GM18870 (cell line): ENCODE results near the gene DOK1.

ENCODE experiments used
- ATAC-seq: cut with Tn5 transposase; IDR thresholded peaks from one replicate; pipeline ENCODE4 v1.9.1; 2021; ENCODE audit warnings: moderate library complexity; ENCODE audit not compliant: unreplicated experiment

DOK1 gene

DNA sequence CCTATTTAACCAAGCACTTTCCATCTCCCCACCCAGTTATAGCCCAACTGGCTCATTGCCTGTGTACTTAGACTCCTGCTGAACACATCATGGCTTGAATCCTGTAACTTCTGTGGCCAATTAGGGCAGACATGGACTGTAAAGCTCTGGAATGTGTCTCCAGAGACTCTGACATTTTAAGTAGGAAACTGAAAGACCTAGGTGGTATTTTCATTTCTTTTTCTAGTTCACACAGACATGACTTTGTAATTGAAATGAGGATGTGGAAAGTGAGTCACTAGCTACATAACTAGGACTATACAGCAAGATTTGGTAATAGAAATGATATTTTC, 12.2 kb downstream of the DOK1 start:
- ATAC-seq = no peak

DNA sequence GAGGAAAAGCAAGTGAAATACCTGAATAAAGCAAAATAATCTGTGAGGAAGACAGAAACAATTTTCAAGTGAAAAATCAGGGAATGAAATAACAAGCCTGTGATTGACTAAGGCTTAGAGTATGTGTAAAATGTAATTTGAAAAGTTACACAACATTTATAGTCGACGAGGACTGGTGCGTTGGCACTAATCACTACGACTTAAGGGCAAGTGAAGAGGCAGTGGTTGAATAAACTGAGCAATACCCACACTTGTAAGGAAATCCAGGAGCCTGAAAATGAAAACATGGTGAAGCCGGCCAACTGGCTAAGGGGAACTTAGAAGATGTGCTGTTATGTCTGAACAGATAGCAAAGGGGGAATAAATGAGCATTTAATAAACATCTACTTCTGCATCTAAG, 13.4 kb downstream of the DOK1 start:
- no peak for ATAC-seq

- ATAC-seq = no peak
Observed at GRCh38 chr2:74569686-74570085, 15.2 kb downstream of the DOK1 start.

GRCh38 chr2:74571058-74571457, 16.5 kb downstream of the DOK1 start:
- peak; percentile 78 for ATAC-seq

- ATAC-seq = no peak
Observed at GRCh38 chr2:74572178-74572925, 17.8 kb downstream of the DOK1 start.

GRCh38 chr2:74573747-74574562, 19.4 kb downstream of the DOK1 start:
- no peak for ATAC-seq

DNA sequence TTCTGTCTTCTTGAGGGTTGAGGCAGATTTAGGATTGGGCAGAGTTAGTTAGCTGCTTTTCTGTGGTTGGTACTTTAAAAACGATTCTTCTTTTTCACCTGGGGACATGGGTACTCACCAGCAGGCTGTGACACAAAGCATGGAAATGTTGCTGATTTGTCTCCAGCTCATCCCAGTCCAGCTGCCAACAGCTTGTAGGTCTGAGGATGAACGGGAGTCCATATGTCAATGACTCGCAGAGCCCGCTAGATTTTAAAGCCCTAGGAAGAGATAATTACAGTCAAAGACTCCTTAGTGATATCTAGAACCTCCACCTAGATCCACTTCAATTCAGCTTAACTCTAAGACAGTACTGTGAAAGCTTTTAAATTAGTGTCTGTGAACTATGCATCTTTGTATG, 20.8 kb downstream of the DOK1 start:
- no peak for ATAC-seq

GRCh38 chr2:74576211-74576862, 21.8 kb downstream of the DOK1 start:
- ATAC-seq = no peak

GRCh38 chr2:74576863-74577229, 22.3 kb downstream of the DOK1 start:
- ATAC-seq = no peak

GRCh38 chr2:74577448-74577847, 22.9 kb downstream of the DOK1 start:
- no peak for ATAC-seq

DNA sequence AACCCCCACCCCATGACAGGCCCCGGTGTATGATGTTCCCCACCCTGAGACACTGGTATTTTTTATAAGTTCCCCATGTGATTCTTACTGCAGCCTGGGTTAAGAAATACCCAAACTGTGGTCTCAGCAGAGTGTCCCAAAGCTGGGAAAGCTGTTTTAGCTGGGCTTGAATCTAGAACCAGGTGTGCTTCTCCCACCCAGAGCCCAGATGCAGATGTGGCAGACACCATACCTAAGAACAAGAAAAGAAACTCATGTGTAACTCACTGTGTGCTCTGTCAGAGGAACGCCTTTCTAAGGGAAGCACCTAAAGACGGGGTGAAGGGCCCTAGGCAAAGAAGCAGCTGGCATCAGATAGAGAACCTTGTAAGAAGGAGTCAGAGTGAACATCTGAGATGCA, 23.9 kb downstream of the DOK1 start:
- no peak for ATAC-seq

GRCh38 chr2:74581463-74581862, 26.9 kb downstream of the DOK1 start:
- ATAC-seq = no peak

- ATAC-seq = no peak
Observed at GRCh38 chr2:74582184-74582583, 27.7 kb downstream of the DOK1 start.

DNA sequence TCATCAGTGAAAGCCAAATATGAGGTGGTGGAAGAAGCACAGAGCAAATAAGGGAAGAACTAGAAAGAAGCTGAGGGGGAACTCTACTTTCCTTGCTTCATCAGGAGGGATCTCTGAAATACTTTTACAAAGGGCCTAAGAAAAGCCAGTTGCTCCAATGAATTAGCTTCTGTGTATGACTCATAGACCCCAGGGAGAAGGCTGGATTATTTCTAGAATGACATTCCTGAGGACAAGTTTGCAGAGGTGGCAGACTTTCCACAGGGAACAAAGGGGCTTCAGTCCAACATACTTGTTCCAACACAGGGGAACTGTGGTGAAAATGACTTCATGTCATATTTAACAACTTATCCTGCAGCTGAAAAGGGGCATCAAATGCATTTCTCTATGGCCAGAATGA, 29.0 kb downstream of the DOK1 start:
- no peak for ATAC-seq

DNA sequence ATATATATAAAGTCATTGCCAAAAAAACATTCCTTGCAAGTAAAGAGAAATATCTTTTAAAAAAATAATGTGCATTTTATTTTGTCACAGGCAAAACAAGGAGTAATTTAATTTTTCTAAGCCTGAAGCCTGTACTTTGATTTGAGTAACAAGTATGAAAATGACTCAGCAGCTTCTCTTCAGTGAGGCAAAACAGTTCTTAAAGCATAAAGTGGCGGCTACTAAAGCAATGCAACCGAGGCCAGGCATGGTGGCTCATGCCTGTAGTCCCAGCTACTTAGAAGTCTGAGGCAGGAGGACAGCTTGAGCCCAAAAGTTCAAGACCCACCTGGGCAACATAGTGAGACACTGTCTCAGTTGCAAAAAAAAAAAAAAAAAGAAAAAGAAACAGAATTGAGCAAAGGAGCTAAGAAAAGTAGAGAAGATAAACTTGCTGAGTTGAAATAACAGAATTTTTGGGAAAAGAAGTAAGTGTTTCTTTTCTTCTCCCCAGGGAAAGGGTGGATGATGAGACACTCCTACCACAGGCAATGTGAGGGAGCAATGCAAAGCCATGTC, 29.6 kb downstream of the DOK1 start:
- peak; percentile 45 for ATAC-seq

DNA sequence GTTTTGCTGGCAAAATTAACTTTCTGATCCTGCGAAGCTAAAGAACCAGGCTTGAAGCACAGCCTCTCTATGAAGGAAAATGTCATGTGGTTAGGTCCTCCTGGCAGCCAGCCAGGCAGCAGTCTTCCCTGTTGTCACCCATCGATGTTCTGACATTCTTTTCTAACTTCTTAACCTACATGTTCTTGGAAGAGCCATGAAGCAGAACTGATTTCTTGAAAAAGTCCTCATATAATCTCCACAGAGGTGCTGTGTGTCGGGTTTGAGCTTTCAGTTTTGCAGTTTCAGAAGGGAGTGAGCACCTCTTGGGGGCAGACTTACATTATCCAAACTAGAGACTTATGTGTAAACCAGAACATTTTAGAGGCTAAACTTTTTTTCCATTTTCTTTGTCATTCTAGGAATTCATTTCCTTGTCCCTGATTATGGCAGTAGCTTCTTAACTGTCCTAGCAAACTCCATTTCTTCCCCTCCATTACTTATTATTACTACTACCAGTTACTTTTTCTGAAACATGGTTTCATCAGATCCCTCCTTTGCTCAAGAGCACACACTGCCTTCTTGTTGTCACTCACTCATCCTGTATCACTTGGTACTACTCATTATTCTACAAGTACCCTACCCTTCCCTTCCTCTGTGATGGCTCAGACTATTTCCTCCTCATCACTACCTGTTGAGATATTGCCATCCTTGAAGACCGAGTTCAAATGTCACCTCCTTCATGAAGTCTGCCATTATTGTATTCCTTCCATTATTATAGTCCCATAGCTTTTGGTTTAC, 31.1 kb downstream of the DOK1 start:
- no peak for ATAC-seq

- peak; percentile 59 for ATAC-seq
Observed at GRCh38 chr2:74587664-74588277, 33.3 kb downstream of the DOK1 start.

DNA sequence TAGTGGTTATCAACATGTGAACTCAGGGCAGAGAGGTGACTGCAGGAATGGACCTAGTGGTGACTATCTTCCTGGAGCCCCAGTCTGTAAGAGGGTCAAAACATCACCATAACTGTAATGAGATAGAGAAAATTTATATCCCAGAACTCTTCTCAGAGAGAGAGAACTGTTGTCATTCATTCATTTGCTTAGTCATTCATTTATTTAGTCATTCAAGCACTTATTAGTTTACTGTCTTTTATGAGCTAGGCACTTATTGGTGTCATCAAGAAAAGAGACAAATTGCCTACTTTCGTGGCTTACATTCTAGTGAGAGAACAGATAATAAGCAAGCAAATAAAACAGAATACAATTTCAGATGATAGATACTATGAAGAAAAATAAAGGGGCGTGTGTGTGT, 34.1 kb downstream of the DOK1 start:
- no peak for ATAC-seq

GRCh38 chr2:74593826-74594772, 39.6 kb downstream of the DOK1 start:
- no peak for ATAC-seq
